ENCODE measurements around the gene ZNF544.

The ZNF544 gene

DNA sequence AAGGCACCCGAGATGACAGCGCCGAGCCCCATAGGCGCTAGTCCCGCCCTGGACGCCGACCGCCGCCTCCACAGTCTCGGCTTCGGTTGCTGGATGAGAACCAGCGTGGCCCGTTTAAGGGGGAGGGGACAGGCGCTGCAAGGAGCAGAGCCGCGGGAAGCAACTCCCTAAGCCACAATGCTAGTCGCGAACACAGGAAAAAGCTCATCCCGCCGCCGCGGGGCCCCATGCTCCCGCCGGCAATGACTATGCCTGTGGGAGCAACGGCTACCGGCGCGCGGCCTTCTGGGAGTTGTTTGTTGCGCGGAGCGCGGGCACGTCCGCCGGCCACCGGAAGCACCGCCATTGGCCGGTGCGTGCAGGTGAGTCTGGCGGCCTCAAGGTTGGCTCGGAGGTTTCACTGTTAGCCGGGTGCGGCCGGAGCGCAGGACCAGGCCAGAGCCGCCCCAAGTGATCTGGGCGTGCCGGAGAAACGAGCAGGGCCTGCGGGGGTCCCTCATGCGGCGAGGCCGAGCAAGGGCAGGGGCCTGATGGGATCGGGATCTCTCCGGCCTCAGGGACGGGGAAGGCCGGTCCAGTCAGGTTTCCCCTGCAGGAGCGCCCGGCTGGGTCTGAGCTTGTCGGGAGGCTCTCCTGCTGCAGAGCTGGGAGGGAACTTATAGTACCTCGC is at the start of gene ZNF544:
ZNF544 (plus strand) TSS at position 330 of the 670 bp plus-strand sequence. CDS start 15,110 bp downstream, outside the sequence.
- peak; percentile 40 for DNase-seq (ENCODE audit: low read depth)

DNA sequence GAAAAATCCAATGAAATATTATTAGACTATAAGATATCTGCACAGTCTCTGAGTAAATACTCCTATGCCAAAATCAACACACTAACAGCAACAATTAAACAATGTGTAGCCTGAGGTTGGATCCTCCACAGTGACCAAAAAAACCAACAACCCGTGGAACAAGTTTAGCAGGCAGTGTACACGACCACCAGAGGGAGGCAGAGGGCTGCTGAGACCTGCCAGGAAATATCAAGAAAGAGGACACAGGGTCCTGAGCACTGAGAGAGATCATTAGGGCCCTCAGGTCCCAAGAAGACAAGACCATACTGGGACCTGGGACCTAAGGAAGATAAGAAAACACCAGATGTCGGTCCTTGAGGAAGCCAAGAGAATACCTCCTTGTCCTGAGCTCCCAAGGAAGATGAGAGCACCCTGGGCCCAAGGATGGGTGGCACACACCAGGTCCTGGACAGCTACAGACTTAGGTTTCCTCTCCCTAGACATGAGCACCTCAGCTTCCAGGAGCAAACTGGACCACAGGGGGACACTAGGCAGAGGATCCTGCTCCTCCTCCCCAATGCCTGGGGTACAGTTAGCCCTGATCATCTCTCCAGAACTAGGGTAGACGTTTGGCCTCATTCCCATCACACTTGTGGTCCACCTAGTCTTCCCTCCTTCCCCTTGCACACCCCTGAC is 46.7 kb upstream of the ZNF544 start:
- peak; percentile 32 for DNase-seq (ENCODE audit: low read depth)

DNA sequence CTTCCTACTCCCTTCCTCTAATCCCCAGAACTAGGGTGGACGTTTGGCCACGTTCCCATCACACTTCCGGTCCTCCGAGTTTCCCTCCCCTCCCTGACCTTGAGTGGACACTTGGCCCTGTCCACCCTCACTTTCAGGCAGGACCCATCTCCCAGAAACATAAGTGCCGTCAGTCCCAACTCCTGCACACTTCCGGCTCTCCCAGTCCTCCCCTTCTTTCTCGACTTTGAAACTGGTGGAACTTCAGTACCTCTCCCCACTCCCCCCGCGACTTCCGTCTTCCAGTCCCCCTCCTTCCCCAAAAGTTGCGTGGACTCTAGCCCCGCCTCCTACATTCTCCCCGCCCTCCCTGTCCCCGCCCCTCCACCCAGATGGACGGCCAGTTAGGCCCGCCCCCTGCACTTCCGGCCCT is 46.1 kb upstream of the ZNF544 start:
- DNase-seq (ENCODE audit: low read depth), result no peak

DNA sequence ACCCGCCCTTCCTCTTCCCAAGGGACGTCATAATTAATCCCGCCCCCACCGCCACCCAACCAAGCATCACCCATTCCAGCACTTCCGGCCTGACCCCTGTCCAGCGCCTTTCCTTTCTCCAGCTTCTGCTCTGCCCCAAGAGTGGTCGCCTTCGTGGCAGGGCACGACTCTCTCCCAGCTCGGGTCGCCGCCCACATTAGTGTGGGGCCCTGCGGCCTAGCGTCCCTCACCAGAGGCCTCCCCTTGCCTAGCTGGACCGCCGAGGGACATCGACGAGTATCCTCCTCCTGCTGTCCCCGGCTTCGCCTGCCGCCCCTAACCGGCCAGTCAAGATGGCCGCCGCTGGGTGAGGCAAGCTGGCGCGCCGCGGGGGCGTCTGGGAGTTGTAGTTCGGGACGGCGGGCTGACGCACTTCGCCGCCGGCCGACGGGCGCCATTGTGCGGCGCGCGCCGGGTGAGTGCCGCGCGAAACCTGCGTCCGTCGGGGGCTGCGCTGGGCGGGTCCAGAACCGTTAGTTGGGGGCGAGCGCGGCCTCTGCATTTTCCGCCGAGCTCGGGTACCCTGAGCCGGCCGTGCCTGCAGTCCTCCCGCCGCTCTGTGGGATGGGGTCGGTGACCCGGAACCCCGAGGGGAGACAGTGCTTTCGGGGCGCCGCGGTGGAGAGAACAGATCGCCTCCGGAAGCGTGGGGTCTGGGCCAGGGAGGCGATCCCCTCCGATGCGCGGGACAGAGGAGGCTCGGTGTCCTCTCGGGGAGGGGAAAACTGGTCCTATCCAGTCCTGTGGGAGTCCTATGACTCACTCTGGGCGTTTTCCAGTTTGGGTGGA is 45.5 kb upstream of the ZNF544 start, which contains the start of gene ZNF274:
ZNF274 (plus strand) TSS at position 73 of the 828 bp plus-strand sequence. CDS start 905 bp downstream, outside the sequence.
- peak; percentile 87 for DNase-seq (ENCODE audit: low read depth)

DNA sequence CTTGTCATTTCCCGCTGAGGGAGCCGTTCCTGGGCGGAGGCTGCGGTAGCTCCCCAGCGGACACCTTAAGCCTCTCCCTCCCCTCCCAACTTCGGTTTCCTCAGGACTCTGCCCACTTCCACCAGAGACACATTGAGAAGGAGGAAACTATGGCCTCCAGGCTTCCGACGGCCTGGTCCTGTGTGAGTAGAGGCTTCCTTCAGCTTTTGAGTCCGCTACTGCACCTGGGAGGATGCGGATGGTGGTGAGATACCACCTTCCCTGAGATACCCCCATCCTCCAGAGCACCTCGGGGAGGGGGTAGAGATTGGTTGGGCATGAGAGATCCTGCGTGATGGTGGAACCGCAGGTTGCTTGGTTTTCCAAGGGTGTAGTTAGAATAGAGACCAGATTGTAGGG is 44.9 kb upstream of the ZNF544 start:
- no peak for DNase-seq (ENCODE audit: low read depth)

DNA sequence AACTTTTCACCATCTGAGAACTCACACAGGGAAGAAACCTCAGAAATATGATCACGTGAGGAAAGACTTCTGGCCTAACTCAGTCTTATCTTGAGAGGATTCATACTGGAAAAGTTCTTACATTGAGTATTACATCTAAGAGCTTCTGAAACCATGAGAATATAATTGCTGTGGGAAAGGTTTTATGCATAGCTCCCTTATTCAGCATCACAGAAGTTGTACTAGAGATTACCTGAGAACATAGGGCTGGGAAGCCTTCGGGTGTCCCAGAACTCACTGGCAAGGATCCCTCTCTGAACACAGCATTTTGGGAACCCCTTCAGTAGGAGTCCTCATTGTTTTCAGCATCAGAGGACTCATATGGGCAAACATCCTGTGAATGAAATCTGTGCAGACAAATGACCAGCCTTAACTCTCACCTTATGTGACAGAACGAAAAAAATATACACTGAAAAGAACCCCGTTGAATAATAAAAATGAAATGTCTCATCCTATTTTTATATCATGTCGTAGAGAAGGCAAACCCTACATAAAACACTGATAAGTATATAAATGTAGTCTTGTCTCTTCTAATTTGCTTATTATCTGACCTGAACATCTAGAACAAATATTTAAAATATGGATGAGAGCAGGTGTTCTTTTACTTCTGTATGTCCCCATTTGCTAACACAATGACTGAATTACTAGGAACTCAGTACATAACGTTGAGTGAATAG is 31.7 kb upstream of the ZNF544 start:
- DNase-seq (ENCODE audit: low read depth), result no peak

DNA sequence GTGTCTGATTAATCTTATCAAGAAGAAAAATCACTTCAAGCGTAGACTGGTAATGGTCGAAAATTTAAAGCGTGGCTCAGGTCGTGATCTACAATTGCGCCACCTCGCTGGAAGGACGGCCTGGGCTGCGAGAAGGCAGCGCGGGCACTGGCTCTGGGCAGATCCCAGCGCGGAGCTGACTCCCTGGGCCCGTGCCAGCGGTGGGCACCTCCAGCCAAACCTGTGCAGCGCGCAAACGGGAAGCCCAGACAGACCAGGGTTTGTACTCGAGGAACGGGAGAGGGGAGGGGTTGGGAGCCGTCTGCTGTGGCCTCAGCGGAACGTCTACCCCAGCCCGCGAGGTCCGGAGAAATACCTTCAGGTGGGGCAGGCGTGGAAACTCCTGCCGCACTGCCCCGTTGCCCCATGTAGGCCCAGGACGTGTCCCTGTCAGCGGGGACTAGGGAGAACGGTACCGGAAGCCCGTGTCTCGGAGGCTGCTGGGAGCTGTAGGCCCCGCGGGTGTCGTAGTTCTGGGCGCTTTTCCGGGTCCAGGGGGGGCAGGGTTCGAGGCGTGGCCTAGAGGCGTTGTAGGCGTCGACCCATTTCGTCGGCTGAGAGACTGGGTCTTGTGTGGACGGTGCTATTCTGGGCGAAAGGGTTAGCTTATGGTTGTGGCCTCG is 24.8 kb upstream of the ZNF544 start:
- no peak for DNase-seq (ENCODE audit: low read depth)

DNA sequence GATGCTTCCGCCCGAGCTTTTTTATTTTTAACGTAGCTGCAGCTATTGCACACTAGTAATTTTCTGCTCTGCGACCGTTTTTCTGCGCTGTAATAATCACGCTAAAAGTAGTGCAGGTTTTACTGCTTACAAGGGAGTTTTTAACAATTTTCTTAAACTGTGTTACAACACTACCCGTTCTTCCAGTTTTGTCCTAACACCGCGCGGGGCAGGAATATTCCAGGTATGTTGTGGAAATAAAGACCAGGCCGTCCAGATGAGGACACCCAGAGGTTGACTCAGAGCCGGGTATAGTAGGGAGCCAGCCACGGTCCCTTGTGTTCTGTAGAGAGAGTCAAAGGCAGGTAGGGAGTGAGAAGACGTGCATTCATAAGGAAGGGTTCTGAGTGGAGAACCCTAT is 24.1 kb upstream of the ZNF544 start:
- DNase-seq (ENCODE audit: low read depth), result no peak

DNA sequence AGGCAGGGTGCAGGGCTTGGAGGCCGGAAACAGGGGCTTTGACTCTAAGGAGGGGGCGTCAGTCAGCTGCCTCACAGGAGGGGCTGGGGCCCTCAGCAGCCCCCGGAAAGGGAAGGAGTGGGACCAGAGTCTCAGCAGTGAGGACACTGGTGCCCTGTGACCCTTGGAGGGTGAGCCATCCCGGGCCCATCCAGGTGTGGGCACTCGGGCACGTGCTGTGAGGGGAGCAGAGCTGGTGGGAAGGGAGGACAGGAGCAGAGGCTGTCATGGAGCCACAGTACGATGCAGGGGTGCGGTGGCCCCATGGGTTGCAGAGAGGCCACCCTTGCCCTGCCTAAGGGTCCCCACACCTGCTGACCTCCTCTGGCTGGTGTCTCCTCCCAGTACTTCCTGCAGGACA is 19.1 kb upstream of the ZNF544 start:
- DNase-seq (ENCODE audit: low read depth), result no peak

DNA sequence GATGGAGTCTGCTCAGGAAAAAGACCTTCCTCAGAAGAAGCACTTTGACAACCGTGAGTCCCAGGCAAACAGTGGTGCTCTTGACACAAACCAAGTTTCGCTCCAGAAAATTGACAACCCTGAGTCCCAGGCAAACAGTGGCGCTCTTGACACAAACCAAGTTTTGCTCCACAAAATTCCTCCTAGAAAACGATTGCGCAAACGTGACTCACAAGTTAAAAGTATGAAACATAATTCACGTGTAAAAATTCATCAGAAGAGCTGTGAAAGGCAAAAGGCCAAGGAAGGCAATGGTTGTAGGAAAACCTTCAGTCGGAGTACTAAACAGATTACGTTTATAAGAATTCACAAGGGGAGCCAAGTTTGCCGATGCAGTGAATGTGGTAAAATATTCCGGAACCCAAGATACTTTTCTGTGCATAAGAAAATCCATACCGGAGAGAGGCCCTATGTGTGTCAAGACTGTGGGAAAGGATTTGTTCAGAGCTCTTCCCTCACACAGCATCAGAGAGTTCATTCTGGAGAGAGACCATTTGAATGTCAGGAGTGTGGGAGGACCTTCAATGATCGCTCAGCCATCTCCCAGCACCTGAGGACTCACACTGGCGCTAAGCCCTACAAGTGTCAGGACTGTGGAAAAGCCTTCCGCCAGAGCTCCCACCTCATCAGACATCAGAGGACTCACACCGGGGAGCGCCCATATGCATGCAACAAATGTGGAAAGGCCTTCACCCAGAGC is 16.2 kb upstream of the ZNF544 start:
- no peak for DNase-seq (ENCODE audit: low read depth)

DNA sequence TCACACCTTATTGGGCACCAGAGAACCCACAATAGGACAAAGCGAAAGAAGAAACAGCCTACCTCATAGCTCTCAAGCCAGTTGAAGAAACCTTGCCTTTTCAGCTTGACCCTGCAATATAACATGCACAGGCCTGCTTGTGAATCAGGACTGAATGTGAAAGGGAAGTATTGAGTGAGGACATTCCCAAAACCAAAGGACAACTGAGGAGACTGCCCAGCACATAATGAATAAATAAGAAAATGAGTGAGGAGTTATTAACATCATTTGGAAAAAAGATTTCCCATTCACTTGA is 15.7 kb upstream of the ZNF544 start:
- no peak for DNase-seq (ENCODE audit: low read depth)

DNA sequence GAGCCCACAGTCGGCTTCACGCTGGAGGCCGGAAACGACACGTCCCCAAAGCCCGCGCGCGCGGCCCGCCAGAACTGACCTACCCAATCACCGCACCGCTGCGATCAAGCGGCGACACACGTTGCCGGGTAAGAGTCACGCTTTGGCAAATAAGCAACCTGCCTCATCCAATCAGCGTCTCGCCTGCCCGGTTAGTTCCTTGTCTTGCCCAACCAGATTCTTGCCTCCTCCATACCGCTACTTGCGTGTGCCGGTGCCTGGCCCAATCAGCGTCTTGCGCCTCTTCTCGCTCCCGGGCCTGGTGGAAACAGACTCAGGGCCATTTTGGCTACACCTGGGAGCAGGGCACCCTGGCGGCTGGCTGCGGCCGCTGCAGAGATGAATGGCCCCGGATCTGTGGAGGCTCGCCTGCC is 11.6 kb upstream of the ZNF544 start:
- no peak for DNase-seq (ENCODE audit: low read depth)

DNA sequence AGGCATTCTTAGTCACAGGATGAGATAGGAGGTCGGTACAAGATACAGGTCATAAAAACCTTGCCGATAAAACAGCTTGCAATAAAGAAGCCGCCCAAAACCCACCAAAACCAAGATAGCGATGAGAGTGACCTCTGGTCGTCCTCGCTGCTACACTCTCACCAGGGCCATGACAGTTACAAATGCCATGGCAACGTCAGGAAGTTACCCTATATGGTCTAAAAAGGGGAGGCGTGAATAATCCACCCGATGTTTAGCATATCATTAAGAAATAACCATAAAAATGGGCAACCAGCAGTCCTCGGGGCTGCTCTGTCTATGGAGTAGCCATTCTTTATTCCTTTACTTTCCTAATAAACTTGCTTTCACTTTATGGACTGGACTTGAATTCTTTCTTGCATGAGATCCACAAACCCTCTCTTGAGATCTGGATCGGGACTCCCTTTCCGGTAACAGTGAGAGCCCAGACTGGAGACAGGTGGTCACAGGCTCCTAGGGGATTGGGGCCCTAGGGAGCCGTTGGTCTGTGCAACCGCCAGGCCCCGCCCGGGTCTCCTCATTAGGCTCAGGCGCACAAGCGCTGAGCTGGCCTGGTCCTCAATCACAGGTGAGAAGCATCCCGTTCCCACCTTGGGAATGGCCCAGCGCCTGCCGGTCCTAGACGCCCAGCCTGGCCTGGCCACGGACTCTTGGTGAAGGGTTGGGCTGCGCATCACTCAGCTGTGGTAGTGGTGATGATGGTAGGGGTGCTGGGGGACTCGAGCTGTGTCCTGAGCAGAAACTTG is 10.9 kb upstream of the ZNF544 start:
- DNase-seq (ENCODE audit: low read depth), result no peak

DNA sequence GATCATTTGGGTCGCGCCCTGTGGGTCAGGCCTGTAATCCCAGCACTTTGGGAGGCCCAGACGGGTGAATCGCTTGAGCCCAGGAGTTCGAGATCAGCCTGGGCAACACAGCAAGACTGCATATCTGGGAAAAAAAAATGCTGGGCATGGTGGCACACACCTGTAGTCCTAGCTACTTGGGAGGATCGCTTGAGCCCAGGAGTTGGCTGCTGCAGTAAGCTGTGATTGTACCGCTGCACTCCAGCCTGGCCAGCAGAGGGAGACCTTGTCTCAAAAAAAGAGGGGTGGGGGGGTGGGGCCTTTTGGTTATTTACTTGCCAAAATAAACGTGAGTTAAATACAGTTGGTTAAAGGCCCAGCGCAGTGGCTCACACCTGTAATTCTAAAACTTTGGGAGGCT is 9.8 kb upstream of the ZNF544 start:
- no peak for DNase-seq (ENCODE audit: low read depth)

DNA sequence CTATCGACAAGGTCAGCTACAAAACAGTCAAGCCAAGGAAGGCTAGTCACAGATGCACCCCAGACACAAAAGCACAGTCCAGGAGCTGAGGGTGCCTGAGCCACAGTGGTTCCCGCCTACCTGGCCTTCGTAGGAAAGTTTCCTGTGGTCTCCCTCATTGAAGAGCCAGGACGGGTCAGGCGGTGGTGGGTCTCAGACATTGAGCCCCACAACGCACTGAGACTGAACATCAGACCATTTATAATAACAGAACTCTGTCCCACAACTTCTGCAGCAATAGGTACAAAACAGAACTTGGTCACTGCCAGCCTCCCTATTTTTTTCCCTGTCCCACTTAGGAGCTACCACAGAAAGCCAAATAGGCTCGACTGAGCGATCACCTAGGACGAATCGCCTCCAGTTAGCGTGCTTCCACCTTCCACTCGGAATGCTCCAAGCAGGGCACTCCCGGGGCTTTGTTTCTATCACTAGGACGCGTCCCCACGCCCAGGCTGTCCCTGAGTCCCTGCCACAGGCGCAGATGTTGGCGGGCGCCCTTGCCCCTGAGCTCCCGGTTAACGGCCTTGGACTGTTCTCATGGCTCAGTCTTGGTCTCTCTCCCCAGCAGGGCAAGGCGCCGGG is 640 bp upstream of the ZNF544 start:
- no peak for DNase-seq (ENCODE audit: low read depth)

DNA sequence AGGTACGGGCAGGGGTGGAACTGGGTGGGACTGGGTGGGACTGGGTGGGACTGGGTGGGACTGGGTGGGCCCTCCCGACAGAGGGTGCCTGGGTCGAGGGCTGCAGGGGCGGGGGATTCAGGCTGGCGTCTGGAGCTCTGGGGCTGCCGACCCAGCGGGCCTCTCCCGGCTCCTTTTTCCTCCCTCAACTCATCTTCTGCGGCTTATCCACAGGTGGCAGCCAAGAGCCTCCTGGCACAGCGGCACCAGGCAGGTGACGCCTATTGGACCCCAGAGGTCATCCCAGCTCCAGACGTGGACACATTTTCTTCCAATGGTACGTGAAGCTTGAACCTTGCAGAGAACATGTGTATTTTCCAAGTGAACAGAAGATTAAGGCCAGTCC is 533 bp downstream of the ZNF544 start:
- DNase-seq (ENCODE audit: low read depth), result no peak

DNA sequence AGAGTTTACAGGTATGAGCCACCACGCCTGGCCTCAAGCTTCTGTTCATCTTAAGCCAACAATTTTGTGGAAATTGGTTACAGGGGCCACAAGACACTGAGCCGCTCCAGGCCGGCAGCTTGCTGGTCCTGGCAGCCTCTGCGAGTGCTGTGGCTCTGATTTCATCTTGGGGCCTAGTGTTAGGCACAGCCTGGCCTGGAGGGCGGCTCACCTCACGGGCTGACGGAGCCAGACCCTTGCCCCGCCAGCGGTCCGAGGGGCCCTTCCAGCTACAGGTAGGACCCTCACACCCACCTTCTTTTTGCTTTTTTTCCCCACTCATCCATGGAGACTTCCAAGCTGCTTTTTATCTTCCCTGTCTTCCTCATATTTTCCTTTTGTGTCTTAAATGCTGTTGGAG is 8.6 kb downstream of the ZNF544 start:
- DNase-seq (ENCODE audit: low read depth), result no peak

DNA sequence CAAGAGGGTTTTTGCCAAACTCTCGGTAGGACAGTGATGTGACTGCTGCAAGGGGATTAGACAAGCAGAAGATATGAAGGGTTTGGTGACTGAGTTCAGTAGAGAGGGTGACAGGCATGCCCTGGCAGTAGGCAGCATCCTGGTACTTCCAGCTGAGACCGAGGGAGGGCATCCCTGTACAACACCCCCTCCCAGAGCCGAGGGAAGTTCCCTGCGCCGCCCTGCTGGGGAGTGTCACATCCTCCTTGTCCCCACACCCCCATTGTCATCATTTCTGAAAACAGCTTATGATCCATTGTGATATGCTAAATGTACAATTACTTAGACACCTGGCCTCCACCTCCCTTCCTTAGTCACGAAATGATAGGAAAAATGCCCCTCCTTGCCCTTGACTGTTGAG is 14.6 kb downstream of the ZNF544 start:
- no peak for DNase-seq (ENCODE audit: low read depth)

DNA sequence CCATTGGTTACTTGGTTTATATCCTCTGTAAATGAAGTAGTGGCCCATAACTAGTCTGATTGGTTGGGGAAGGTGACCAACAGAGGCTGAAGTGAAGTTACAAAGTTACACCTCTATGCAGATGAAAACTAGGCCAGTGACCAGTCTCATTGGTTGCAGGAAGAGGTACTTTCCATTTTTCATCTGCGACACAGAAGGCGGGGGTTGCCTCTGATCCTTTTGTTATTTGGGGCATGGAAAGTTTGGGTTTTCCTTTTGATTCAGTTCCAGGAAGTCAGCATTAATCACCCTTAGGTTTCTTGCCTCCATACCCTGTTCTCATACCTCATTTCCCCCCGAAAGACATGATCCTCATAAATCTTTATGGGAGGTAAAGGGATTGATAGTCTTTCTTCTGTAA is 20.2 kb downstream of the ZNF544 start:
- no peak for DNase-seq (ENCODE audit: low read depth)

DNA sequence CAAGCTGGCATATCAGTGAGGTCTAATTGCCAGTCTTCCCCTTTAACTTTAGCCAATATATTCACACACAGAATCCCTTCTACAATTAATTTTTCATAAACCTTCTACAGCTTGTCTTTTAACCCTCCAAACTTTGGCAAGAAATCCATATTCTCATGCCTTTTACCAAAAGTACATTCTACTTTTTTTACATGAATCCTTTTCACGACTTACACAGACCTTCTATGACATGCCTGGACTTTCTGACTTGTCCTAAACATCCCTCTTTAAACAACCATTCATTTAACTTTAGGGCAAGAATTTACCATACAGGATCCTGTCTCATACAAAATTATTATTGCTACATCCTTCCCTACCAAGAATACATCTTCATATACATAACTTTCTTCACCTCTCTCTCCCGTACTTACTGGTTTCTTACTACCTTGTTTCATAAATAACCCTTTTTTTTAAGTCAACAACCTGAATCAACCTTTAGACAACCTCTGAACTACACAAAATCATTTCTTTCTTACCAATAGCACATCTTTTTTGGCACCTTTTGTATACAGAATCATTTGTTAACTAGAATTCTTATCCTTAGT is 23.5 kb downstream of the ZNF544 start:
- no peak for DNase-seq (ENCODE audit: low read depth)

Measured in stimulated activated CD8-positive, alpha-beta memory T cell treated with anti-CD3 and anti-CD28 coated beads, Interleukin-12 subunit alpha, Interleukin-12 subunit beta, amount 100 ng/mL, for 4 hours (primary cell).